Astrocyte (in vitro differentiated cells and primary cell): ENCODE results near the gene NEUROG1. TPM values are rescaled to one million over a fixed set of nuclear protein-coding genes. Genes with fewer than 3 reads are reported as not detected.

Source experiments
- DNase-seq: peaks from one replicate; pipeline ENCODE4 v3.0.0-alpha.2; 2010; ENCODE audit warnings: low read depth
- FAIRE-seq: peaks from 2 replicates; lab custom pipeline; 2011; peaks lifted over from hg19 to GRCh38; lab: Jason Lieb, UNC
- H2AFZ ChIP-seq: 2 replicates; pipeline ENCODE4 v1.6.0; 2012; ENCODE audit warnings: low read depth, low read length, inconsistent platforms
- H3K27ac ChIP-seq: 2 replicates; pipeline ENCODE4 v1.5.1; 2011; ENCODE audit warnings: low read depth, low read length, inconsistent platforms
- H3K27me3 ChIP-seq: 2 replicates; pipeline ENCODE4 v1.6.0; 2011; ENCODE audit warnings: low read length, inconsistent platforms; ENCODE audit not compliant: insufficient read depth
- H3K36me3 ChIP-seq: 2 replicates; pipeline ENCODE4 v1.5.1; 2011; ENCODE audit warnings: low read length, inconsistent platforms; ENCODE audit not compliant: insufficient read depth
- H3K4me1 ChIP-seq: 2 replicates; pipeline ENCODE4 v1.5.1; 2011; ENCODE audit warnings: low read length, inconsistent platforms; ENCODE audit not compliant: insufficient read depth
- H3K4me2 ChIP-seq: 2 replicates; pipeline ENCODE4 v1.6.0; 2012; ENCODE audit warnings: low read length, inconsistent platforms
- H3K4me3 ChIP-seq: 2 replicates; pipeline ENCODE4 v1.5.1; 2011; ENCODE audit warnings: low read depth, mild to moderate bottlenecking, low read length, inconsistent platforms; ENCODE audit not compliant: insufficient read depth
- H3K79me2 ChIP-seq: 2 replicates; pipeline ENCODE4 v1.6.0; 2012; ENCODE audit warnings: mild to moderate bottlenecking, low read length, inconsistent platforms; ENCODE audit not compliant: insufficient read depth
- H3K9ac ChIP-seq: 2 replicates; pipeline ENCODE4 v1.6.0; 2012; ENCODE audit warnings: mild to moderate bottlenecking, low read length, inconsistent platforms
- H3K9me3 ChIP-seq: 2 replicates; pipeline ENCODE4 v1.5.1; 2012; ENCODE audit warnings: low read depth, mild to moderate bottlenecking, low read length, inconsistent platforms; ENCODE audit not compliant: insufficient read depth
- H4K20me1 ChIP-seq: 2 replicates; pipeline ENCODE4 v1.6.0; 2012; ENCODE audit warnings: low read length, inconsistent platforms; ENCODE audit not compliant: insufficient read depth
- H3K27ac Mint-ChIP-seq: one replicate; pipeline ENCODE4 v1.8.0; 2021; ENCODE audit warnings: mild to moderate bottlenecking, mixed read lengths; ENCODE audit not compliant: unreplicated experiment
- H3K27me3 Mint-ChIP-seq: one replicate; pipeline ENCODE4 v1.8.0; 2021; ENCODE audit warnings: low read depth, mixed read lengths; ENCODE audit not compliant: unreplicated experiment
- H3K36me3 Mint-ChIP-seq: one replicate; pipeline ENCODE4 v1.8.0; 2021; ENCODE audit warnings: low read depth, mixed read lengths; ENCODE audit not compliant: unreplicated experiment
- H3K4me1 Mint-ChIP-seq: one replicate; pipeline ENCODE4 v1.8.0; 2021; ENCODE audit warnings: low read depth, mixed read lengths; ENCODE audit not compliant: unreplicated experiment
- H3K4me3 Mint-ChIP-seq: one replicate; pipeline ENCODE4 v1.8.0; 2021; ENCODE audit warnings: mild to moderate bottlenecking, moderate library complexity, mixed read lengths; ENCODE audit not compliant: unreplicated experiment
- H3K9me3 Mint-ChIP-seq: one replicate; pipeline ENCODE4 v1.8.0; 2021; ENCODE audit warnings: mild to moderate bottlenecking, mixed read lengths; ENCODE audit not compliant: unreplicated experiment
- CTCF ChIP-seq: IDR thresholded peaks from 2 replicates; pipeline ENCODE4 v1.5.1; 2011; ENCODE audit warnings: low read depth, mild to moderate bottlenecking, inconsistent platforms, low read length, moderate library complexity; ENCODE audit not compliant: insufficient read depth
- EZH2 ChIP-seq: IDR thresholded peaks from 2 replicates; pipeline ENCODE4 v1.6.1; 2012; ENCODE audit warnings: mild to moderate bottlenecking, low read length, inconsistent platforms; ENCODE audit not compliant: insufficient read depth
- total RNA-seq: library from RNA; stranded (reverse); gene quantifications from 2 replicates; pipeline ENCODE4 v1.2.1, GENCODE V29; 2021

The NEUROG1 gene
- total RNA-seq, 1 donor from 2014 or later, result not detected

GRCh38 chr5:135505973-135506372, 29.8 kb downstream of the NEUROG1 start:
- Histone ChIP-seq H3K36me3 (no peaks in the 10 kb centered on the region), H3K9me3 (peaks cover 4% of the 10 kb centered on the region), H3K4me1 (no peaks in the 10 kb centered on the region), H3K79me2 (no peaks in the 10 kb centered on the region), H3K27me3 (peaks cover 39% of the 10 kb centered on the region), H3K4me3 (no peak overlapping the region), H3K9ac (no peak overlapping the region), H3K4me2 (no peak overlapping the region), H2AFZ (no peak overlapping the region), H4K20me1 (no peaks in the 10 kb centered on the region), H3K27ac (no peak overlapping the region)
- Mint-ChIP-seq H3K27me3 (peaks cover 73% of the 10 kb centered on the region), H3K36me3 (peaks cover 3% of the 10 kb centered on the region), H3K9me3 (peaks cover 23% of the 10 kb centered on the region), H3K4me1 (peaks cover 6% of the 10 kb centered on the region), H3K4me3 (no peak overlapping the region), H3K27ac (no peak overlapping the region)
- no peak for FAIRE-seq
- peak; percentile 35 for DNase-seq
- TF ChIP-seq CTCF (no peak), EZH2 (no peak)

GRCh38 chr5:135504376-135504775, 31.4 kb downstream of the NEUROG1 start:
- H3K36me3 ChIP-seq, result no peaks in the 10 kb centered on the region
- no peak overlapping the region for H3K9ac ChIP-seq
- DNase-seq, result no peak
- no peaks in the 10 kb centered on the region for H3K79me2 ChIP-seq
- Mint-ChIP-seq H3K9me3 (peaks cover 18% of the 10 kb centered on the region), H3K36me3 (peaks cover 3% of the 10 kb centered on the region), H3K4me3 (no peak overlapping the region), H3K27me3 (peaks cover 59% of the 10 kb centered on the region), H3K4me1 (peaks cover 6% of the 10 kb centered on the region), H3K27ac (no peak overlapping the region)
- H3K27ac ChIP-seq, result no peak overlapping the region
- H3K9me3 ChIP-seq, result peaks cover 4% of the 10 kb centered on the region
- no peak overlapping the region for H3K4me3 ChIP-seq
- H2AFZ ChIP-seq, result no peak overlapping the region
- H4K20me1 ChIP-seq, result no peaks in the 10 kb centered on the region
- no peak overlapping the region for H3K4me2 ChIP-seq
- no peak for TF ChIP-seq CTCF
- no peak for TF ChIP-seq EZH2
- no peak for FAIRE-seq
- peaks cover 23% of the 10 kb centered on the region for H3K27me3 ChIP-seq
- no peaks in the 10 kb centered on the region for H3K4me1 ChIP-seq

- H3K4me1 Mint-ChIP-seq, result peaks cover 6% of the 10 kb centered on the region
- Histone ChIP-seq H3K9me3 (peaks cover 4% of the 10 kb centered on the region), H3K4me3 (no peak overlapping the region), H3K36me3 (no peaks in the 10 kb centered on the region), H2AFZ (no peak overlapping the region), H3K4me1 (no peaks in the 10 kb centered on the region), H3K79me2 (no peaks in the 10 kb centered on the region), H3K9ac (no peak overlapping the region), H4K20me1 (no peaks in the 10 kb centered on the region), H3K4me2 (no peak overlapping the region), H3K27ac (no peak overlapping the region), H3K27me3 (peaks cover 21% of the 10 kb centered on the region)
- peaks cover 18% of the 10 kb centered on the region for H3K9me3 Mint-ChIP-seq
- no peak for FAIRE-seq
- H3K27ac Mint-ChIP-seq, result no peak overlapping the region
- no peak overlapping the region for H3K4me3 Mint-ChIP-seq
- no peak for DNase-seq
- H3K27me3 Mint-ChIP-seq, result peaks cover 58% of the 10 kb centered on the region
- peaks cover 3% of the 10 kb centered on the region for H3K36me3 Mint-ChIP-seq
- TF ChIP-seq CTCF, result no peak
Measured at GRCh38 chr5:135503871-135504270, 31.9 kb downstream of the NEUROG1 start.
